HG03469 (cell line): ENCODE measurements around the gene LRG1.

Source experiments
- ATAC-seq: cut with Tn5 transposase; IDR thresholded peaks from one replicate; pipeline ENCODE4 v1.9.1; 2021; ENCODE audit warnings: mild to moderate bottlenecking, moderate library complexity, moderate number of reproducible peaks; ENCODE audit not compliant: unreplicated experiment

Gene LRG1

GRCh38 chr19:4511300-4512054 is 28.4 kb downstream of the LRG1 start:
- no peak for ATAC-seq

- no peak for ATAC-seq
Measured at GRCh38 chr19:4510435-4511255, 29.2 kb downstream of the LRG1 start.

- no peak for ATAC-seq
Measured at GRCh38 chr19:4508698-4509097, 31.1 kb downstream of the LRG1 start.

- ATAC-seq: no peak
Measured at GRCh38 chr19:4507804-4508203, 32.0 kb downstream of the LRG1 start.

GRCh38 chr19:4507150-4507452 is 32.7 kb downstream of the LRG1 start:
- ATAC-seq: no peak

GRCh38 chr19:4506449-4507149 is 33.2 kb downstream of the LRG1 start:
- no peak for ATAC-seq

- no peak for ATAC-seq
Measured at GRCh38 chr19:4505570-4506448, 34.0 kb downstream of the LRG1 start.

GRCh38 chr19:4504891-4505569 is 34.8 kb downstream of the LRG1 start:
- no peak for ATAC-seq

GRCh38 chr19:4504297-4504701 is 35.5 kb downstream of the LRG1 start:
- ATAC-seq: no peak

GRCh38 chr19:4503825-4504170 is 36.0 kb downstream of the LRG1 start:
- no peak for ATAC-seq

- ATAC-seq: no peak
Measured at GRCh38 chr19:4503132-4503824, 36.6 kb downstream of the LRG1 start.

- no peak for ATAC-seq
Measured at GRCh38 chr19:4502282-4503131, 37.3 kb downstream of the LRG1 start.

GRCh38 chr19:4501691-4502090 is 38.1 kb downstream of the LRG1 start:
- ATAC-seq: no peak

GRCh38 chr19:4500841-4501591 is 38.8 kb downstream of the LRG1 start:
- no peak for ATAC-seq

GRCh38 chr19:4499855-4500254 is 40.0 kb downstream of the LRG1 start:
- no peak for ATAC-seq

GRCh38 chr19:4499318-4499717 is 40.5 kb downstream of the LRG1 start:
- no peak for ATAC-seq

- ATAC-seq: no peak
Measured at GRCh38 chr19:4498694-4499093, 41.1 kb downstream of the LRG1 start.

GRCh38 chr19:4497770-4498389 is 42.0 kb downstream of the LRG1 start:
- no peak for ATAC-seq
